Osteoblast (primary cell): Measurements from ENCODE around the gene CREB1. TPM values are rescaled to one million over a fixed set of nuclear protein-coding genes. Genes with fewer than 3 reads are reported as not detected.

ENCODE experiments used
- DNase-seq: peaks from one replicate; pipeline ENCODE4 v3.0.0; 2011; ENCODE audit warnings: low spot score, mixed read lengths; ENCODE audit not compliant: insufficient read length; ENCODE audit errors: missing footprints
- H2AFZ ChIP-seq: 2 replicates; pipeline ENCODE4 v1.6.0; 2011; ENCODE audit warnings: mild to moderate bottlenecking, low read length
- H3K27ac ChIP-seq: 2 replicates; pipeline ENCODE4 v1.5.1; 2011; ENCODE audit warnings: mild to moderate bottlenecking, low read depth, low read length, moderate library complexity
- H3K27me3 ChIP-seq: 2 replicates; pipeline ENCODE4 v1.6.0; 2012; ENCODE audit warnings: mild to moderate bottlenecking, control low read depth, inconsistent platforms, low read length, moderate library complexity; ENCODE audit not compliant: insufficient read depth
- H3K36me3 ChIP-seq: 2 replicates; pipeline ENCODE4 v1.5.1; 2011; ENCODE audit warnings: mild to moderate bottlenecking, low read length, control low read depth, moderate library complexity; ENCODE audit not compliant: insufficient read depth
- H3K4me1 ChIP-seq: 2 replicates; pipeline ENCODE4 v1.5.1; 2011; ENCODE audit warnings: mild to moderate bottlenecking, low read length, control low read depth, moderate library complexity; ENCODE audit not compliant: insufficient read depth
- H3K4me2 ChIP-seq: 2 replicates; pipeline ENCODE4 v1.6.0; 2011; ENCODE audit warnings: mild to moderate bottlenecking, low read length; ENCODE audit not compliant: insufficient read depth
- H3K4me3 ChIP-seq: fragments of 200-600 bp; sonication (generic); 3 replicates; pipeline ENCODE4 v1.5.1; 2012; ENCODE audit warnings: mild to moderate bottlenecking, low read length, inconsistent platforms; ENCODE audit not compliant: insufficient read depth
- H3K79me2 ChIP-seq: 2 replicates; pipeline ENCODE4 v1.6.0; 2012; ENCODE audit warnings: mild to moderate bottlenecking, low read length, control low read depth, inconsistent platforms; ENCODE audit not compliant: insufficient read depth
- H3K9me3 ChIP-seq: 2 replicates; pipeline ENCODE4 v1.5.1; 2011; ENCODE audit warnings: low read depth, low read length, control low read depth
- H4K20me1 ChIP-seq: 2 replicates; pipeline ENCODE4 v1.6.0; 2012; ENCODE audit warnings: mild to moderate bottlenecking, low read length, control low read depth; ENCODE audit not compliant: insufficient read depth
- CTCF ChIP-seq: IDR thresholded peaks from 2 replicates; pipeline ENCODE4 v1.5.1; 2011; ENCODE audit warnings: mild to moderate bottlenecking, low read depth, low read length, moderate library complexity; ENCODE audit errors: extremely low read depth
- total RNA-seq: library from RNA; depleted of rRNA; stranded (reverse); fragments of >200 nt; gene quantifications from 2 replicates; pipeline ENCODE4 v1.2.3, GENCODE V29; 2012

The CREB1 gene
- total RNA-seq, 1 donor: 38.4 TPM

- H3K27me3 ChIP-seq: no peaks in the 10 kb centered on the region
- H2AFZ ChIP-seq: no peak overlapping the region
- DNase-seq: peak; percentile 87
- peak overlapping the region; percentile 95 for H3K4me3 ChIP-seq
- no peaks in the 10 kb centered on the region for H3K9me3 ChIP-seq
- TF ChIP-seq CTCF: no peak
- peaks cover 22% of the 10 kb centered on the region for H3K4me1 ChIP-seq
- H3K27ac ChIP-seq: peak overlapping the region; percentile 98
- no peaks in the 10 kb centered on the region for H3K36me3 ChIP-seq
- H4K20me1 ChIP-seq: peaks cover 12% of the 10 kb centered on the region
- H3K4me2 ChIP-seq: peak overlapping the region; percentile 94
- H3K79me2 ChIP-seq: peaks cover 73% of the 10 kb centered on the region
Observed at GRCh38 chr2:207531032-207531952, 1.5 kb downstream of the CREB1 start.

GRCh38 chr2:207532676-207533075 is 2.9 kb downstream of the CREB1 start:
- peaks cover 87% of the 10 kb centered on the region for H3K79me2 ChIP-seq
- no peaks in the 10 kb centered on the region for H3K36me3 ChIP-seq
- no peaks in the 10 kb centered on the region for H3K27me3 ChIP-seq
- peaks cover 12% of the 10 kb centered on the region for H4K20me1 ChIP-seq
- H3K9me3 ChIP-seq: no peaks in the 10 kb centered on the region
- H3K4me3 ChIP-seq: no peak overlapping the region
- peaks cover 22% of the 10 kb centered on the region for H3K4me1 ChIP-seq
- H3K27ac ChIP-seq: peak overlapping the region; percentile 98
- no peak overlapping the region for H3K4me2 ChIP-seq
- no peak for DNase-seq
- TF ChIP-seq CTCF: no peak
- H2AFZ ChIP-seq: no peak overlapping the region

GRCh38 chr2:207533461-207534008 is 3.8 kb downstream of the CREB1 start:
- no peaks in the 10 kb centered on the region for H3K36me3 ChIP-seq
- H3K4me2 ChIP-seq: no peak overlapping the region
- H3K4me3 ChIP-seq: no peak overlapping the region
- H3K79me2 ChIP-seq: peaks cover 88% of the 10 kb centered on the region
- no peaks in the 10 kb centered on the region for H3K9me3 ChIP-seq
- DNase-seq: no peak
- no peak for TF ChIP-seq CTCF
- H3K27me3 ChIP-seq: no peaks in the 10 kb centered on the region
- H3K27ac ChIP-seq: no peak overlapping the region
- peaks cover 14% of the 10 kb centered on the region for H3K4me1 ChIP-seq
- H4K20me1 ChIP-seq: peaks cover 12% of the 10 kb centered on the region
- H2AFZ ChIP-seq: no peak overlapping the region

- H3K79me2 ChIP-seq: peaks cover 89% of the 10 kb centered on the region
- no peak for DNase-seq
- peaks cover 12% of the 10 kb centered on the region for H4K20me1 ChIP-seq
- H2AFZ ChIP-seq: no peak overlapping the region
- no peak overlapping the region for H3K4me2 ChIP-seq
- no peaks in the 10 kb centered on the region for H3K36me3 ChIP-seq
- no peak overlapping the region for H3K4me3 ChIP-seq
- no peak overlapping the region for H3K27ac ChIP-seq
- peaks cover 11% of the 10 kb centered on the region for H3K4me1 ChIP-seq
- no peak for TF ChIP-seq CTCF
- no peaks in the 10 kb centered on the region for H3K27me3 ChIP-seq
- no peaks in the 10 kb centered on the region for H3K9me3 ChIP-seq
Observed at GRCh38 chr2:207534417-207534816, 4.7 kb downstream of the CREB1 start.
